ENCODE data around the gene ATN1.
"Not testable (repeated sequence)": the region's sequence is repeated elsewhere in the genome, so short reads cannot be mapped to it uniquely, and the experiment has no call there.

Gene ATN1

DNA sequence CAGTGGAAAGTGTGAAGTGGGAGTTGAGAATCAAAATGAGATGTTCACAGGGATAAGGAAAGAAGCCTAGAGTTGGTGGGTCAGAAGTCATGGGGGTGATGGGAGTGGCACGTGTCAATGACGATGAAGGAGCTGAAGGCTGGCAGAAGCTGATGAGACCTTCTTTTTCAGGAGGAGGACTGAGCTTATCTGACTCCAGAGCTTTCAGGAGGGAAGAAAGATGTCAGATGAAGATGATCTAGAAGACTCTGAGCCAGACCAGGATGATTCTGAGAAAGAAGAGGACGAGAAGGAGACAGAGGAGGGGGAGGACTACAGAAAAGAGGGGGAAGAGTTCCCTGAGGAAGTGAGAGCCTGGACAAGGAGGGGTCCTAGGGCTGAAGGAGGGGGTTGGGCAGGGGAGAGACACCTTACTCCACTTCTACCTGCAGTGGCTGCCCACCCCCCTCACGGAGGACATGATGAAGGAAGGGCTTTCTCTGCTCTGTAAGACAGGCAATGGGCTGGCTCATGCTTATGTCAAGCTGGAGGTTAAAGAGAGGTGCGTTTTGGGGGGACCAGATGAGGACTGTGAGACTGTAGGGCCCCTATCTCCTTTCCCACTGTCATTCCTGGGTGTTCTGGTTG is 22.2 kb upstream of the ATN1 start:
- DNase-seq = no peak

DNA sequence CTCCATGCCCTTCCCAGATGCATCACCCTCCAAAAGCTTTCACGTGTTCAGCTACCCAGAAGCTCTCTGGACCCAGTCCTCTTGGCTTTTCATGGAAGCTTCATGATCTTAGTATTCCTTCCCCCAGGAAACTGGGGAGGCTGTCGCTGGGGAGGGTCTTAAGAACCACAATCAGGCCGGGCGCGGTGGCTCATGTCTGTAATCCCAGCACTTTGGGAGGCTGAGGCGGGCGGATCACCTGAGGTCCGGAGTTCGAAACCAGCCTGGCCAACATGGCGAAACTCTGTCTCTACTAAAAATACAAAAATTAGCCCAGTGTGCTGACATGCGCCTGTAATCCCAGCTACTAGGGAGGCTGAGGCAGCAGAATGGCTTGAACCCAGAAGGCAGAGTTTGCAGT is 19.6 kb upstream of the ATN1 start:
- not testable (repeated sequence) for DNase-seq

DNA sequence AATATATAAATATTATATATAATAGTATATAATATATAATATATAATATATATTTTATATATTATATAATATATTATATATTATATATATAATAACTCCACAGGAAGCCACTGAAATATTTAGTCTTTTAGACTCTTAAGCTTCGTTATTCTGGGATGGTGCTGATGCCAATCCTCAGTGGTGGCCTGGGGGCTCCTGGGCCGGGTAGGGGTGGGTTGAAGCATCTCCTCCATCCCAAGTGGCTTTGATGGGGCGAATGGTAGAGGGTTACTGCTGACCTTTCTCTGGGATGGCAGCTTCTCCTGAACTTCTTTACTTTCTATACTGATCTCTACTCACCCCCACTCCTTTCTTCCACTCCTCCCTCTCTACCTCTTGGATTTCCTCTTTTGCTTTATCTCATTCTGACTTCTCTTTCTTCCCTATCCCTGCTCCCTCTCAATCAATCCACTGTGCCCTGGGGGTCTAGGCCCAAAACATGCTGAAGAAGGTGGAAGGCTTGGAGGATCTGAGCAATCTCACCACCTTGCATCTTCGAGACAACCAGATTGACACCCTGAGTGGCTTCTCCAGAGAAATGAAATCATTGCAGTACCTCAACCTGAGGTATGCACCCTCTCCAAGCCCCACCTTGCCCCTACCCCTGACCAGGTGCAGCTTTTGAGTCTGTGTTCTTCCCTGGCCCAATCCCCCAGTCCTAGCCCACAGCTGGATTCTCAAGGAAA is 18.2 kb upstream of the ATN1 start:
- no peak for DNase-seq

DNA sequence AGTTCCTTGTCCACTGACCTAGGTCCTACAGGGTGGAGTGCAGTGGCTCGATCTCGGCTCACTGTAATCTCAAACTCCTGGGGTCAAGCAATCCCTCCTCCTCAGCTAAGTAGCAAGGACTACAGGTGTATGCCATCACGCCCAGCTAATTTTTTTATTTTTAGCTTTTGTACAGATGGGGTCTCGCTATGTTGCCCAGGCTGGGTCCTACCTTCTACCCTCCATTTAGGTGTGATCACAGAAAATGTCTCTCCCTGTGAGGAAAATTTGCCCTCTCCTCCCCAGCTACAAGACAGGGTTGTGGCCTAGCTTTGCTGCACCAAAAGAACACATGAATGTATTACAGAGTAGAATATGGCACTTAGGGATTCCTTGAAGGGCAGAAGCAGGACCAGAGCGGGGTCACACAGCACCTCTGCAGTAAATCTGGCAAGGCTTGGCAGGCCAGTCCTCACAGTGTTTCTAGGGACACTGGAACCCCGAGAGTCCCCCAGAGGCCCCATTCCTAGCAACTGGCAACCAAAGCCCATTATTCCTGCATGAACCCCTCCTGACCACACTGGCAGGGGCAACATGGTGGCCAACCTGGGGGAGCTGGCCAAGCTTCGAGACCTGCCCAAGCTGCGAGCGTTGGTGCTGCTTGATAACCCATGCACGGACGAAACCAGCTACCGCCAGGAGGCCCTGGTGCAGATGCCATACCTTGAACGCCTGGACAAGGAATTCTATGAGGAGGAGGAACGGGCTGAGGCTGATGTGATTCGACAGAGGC is 15.4 kb upstream of the ATN1 start:
- DNase-seq = no peak

DNA sequence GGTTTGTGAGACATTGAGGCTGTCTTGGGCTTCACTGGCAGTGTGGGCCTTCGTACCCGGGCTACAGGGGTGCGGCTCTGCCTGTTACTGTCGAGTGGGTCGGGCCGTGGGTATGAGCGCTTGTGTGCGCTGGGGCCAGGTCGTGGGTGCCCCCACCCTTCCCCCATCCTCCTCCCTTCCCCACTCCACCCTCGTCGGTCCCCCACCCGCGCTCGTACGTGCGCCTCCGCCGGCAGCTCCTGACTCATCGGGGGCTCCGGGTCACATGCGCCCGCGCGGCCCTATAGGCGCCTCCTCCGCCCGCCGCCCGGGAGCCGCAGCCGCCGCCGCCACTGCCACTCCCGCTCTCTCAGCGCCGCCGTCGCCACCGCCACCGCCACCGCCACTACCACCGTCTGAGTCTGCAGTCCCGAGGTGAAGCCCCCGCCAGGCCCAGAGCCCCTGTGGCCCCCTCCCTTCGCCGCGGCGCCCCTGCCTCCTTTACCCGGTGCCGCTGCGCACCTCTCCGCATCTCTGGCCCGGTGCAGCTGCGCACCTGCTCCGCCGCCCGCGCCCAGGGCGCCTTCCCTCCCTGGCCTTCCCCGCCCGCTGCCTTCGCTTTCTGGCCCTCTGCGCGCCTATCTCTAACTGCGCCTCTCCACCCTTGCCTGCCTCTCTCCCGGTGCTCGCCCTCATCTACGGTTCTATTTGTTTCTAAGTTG is 13.4 kb upstream of the ATN1 start, which contains the start of gene ENO2:
TSS of gene ENO2 (plus strand) at position 335 of the 701 bp plus-strand sequence. CDS start 1,253 bp downstream, outside the sequence.
- DNase-seq = no peak

DNA sequence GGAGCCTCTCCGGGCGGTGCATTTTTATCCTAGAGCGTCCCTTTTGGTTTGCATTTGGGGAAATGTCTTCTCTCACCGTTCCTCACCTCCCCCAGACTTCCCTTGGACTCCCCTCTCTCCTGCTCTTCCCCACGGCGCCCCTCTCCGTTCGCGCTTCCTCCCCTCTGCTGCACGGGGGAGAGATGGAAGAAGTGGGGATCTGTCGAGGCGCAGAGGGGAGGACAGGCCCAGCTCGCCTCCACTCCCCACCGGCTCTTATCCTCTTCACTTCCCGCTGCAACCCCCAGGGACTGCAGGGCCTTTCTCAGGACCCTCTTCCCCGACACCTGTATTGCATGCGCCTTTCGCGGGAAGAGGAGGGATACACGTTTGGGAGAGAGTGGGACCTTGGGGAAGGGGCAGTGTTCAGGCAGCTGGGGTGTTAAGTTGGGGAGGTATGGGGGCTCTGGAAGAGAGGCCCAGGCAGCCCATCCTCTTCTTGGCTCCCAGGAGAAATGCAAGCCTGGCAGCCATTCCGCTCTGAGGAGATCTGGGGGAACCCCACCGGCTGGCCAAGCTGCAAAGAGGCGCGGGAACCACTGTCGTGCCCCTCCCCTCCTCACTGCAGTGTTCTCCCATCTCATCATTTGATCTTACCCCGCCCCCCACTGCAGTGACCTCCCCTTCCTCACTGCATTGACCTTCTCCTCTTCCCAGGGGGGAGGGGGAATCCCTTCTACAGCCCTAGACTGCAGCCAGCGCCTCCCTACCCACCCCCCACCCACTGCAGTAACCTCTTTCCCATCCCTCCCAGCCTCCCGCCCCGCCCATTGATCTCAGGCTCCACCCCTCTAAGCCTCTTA is 12.6 kb upstream of the ATN1 start:
- no peak for DNase-seq

DNA sequence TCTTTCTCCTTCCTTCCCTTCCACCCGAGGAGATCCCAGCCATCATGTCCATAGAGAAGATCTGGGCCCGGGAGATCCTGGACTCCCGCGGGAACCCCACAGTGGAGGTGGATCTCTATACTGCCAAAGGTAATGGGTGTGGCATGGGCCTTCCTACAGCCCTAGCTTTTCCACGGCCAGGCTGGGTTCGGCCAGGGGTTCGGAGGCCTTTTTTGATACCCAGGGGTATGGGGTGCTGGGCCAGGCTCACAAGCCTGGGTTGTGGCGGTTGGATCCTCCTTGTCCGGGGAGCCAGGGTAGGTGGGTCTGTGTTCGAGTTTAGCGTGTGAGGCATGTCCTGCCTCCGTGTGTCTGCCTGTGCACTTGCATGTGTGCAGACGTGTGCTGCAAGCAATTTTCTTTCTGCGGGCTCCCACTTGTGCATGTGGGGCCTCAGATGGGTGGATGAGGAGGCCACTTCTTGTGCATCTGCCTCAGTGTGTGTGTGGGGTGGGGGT is 11.9 kb upstream of the ATN1 start:
- DNase-seq = no peak

DNA sequence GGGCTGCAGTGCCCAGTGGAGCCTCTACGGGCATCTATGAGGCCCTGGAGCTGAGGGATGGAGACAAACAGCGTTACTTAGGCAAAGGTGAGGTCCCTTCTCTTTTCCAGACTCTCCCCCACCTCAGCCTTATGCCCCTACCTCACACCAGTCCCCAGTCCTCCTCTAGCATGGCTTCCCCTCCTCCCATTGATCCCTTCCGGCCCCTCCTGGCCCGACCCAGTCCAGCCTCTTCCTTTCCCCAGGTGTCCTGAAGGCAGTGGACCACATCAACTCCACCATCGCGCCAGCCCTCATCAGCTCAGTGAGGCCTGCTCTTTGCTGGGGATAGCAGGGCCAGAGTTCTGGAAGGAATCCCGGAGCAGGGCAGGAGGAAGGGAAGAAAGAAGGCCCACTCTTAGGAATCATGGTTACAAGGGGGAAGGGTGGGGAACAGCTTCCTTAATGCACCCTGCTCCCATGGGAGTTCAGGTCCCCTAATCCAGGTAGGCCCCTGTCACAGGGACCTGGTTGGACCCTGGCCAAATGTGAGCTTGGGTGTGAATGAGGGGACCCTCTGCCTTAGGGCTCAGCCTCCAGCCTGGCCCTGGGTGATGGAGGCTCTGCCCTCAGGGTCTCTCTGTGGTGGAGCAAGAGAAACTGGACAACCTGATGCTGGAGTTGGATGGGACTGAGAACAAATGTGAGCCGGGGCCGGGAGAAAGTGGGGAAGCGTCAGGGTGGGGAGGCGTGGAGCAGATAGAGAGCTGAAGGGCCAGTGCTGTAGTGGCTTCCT is 11.1 kb upstream of the ATN1 start:
- no peak for DNase-seq

DNA sequence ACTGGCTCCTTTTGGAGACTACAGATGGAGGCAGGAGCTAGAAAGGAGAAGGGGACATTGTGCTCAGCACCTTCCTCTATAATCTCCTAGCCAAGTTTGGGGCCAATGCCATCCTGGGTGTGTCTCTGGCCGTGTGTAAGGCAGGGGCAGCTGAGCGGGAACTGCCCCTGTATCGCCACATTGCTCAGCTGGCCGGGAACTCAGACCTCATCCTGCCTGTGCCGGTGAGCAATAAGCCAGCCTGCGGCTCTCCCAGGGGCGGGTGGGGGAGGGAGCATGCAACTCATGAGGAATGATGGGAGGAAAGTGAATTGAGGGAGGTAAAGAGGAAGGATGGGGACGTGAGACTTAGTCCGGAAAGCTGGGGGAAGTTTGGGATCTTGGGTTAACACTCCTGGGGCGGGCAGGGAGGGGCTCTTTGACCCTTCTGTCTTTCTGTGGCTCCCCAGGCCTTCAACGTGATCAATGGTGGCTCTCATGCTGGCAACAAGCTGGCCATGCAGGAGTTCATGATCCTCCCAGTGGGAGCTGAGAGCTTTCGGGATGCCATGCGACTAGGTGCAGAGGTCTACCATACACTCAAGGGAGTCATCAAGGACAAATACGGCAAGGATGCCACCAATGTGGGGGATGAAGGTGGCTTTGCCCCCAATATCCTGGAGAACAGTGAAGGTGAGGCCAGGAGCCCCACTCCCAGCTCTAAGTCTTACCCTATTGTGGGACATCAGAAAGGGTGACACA is 10.1 kb upstream of the ATN1 start:
- no peak for DNase-seq

DNA sequence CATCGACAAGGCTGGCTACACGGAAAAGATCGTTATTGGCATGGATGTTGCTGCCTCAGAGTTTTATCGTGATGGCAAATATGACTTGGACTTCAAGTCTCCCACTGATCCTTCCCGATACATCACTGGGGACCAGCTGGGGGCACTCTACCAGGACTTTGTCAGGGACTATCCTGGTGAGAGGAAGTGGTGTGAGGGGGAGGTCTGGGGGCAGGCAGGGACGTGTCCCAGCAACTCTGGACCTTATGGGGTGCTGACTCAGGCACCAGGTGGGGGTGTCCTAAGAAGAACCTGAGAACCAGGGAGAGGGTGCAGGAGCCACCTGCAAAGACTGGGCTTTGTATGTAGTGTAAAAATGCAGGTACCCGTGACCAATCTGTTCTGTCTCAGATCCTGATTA is 8.2 kb upstream of the ATN1 start:
- no peak for DNase-seq

DNA sequence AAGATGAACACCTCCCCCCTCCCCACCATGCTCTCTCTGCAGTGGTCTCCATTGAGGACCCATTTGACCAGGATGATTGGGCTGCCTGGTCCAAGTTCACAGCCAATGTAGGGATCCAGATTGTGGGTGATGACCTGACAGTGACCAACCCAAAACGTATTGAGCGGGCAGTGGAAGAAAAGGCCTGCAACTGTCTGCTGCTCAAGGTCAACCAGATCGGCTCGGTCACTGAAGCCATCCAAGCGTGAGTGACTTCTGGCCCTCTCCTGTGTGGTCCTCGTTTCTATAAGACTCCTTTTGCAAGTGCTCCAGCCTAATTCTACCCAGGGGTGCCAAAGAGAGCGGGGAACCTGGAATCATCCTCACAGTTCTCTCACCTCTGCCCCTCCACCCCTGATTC is 6.2 kb upstream of the ATN1 start:
- DNase-seq = no peak

DNA sequence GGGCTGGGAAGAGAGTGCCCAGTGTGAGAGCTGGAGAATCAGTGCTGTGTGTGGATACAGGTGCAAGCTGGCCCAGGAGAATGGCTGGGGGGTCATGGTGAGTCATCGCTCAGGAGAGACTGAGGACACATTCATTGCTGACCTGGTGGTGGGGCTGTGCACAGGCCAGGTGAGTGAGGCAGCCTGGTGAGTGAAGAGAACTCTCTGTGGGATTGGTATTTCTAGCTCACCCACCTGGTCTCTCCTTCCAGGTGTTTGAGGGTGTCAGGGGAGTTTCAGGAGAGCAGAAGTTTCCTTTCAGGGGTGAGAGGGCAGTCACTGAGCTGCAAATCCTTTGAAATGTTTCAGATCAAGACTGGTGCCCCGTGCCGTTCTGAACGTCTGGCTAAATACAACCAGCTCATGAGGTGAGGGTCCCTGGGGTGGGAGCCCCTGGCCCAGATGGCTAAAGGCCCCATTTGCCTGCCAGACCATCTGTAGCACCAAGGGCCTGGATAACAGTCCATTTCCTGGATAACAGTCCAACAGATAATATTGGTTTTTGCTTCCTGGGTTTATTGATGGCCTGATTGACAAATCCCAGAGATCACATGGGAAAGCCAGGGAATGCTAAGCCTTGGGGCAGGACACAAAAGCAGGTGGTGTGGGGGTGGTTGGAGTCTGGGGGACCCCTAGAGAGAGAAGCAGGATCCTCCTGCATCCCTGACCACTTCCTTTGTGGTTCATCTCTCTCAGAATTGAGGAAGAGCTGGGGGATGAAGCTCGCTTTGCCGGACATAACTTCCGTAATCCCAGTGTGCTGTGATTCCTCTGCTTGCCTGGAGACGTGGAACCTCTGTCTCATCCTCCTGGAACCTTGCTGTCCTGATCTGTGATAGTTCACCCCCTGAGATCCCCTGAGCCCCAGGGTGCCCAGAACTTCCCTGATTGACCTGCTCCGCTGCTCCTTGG is 5.5 kb upstream of the ATN1 start:
- no peak for DNase-seq

DNA sequence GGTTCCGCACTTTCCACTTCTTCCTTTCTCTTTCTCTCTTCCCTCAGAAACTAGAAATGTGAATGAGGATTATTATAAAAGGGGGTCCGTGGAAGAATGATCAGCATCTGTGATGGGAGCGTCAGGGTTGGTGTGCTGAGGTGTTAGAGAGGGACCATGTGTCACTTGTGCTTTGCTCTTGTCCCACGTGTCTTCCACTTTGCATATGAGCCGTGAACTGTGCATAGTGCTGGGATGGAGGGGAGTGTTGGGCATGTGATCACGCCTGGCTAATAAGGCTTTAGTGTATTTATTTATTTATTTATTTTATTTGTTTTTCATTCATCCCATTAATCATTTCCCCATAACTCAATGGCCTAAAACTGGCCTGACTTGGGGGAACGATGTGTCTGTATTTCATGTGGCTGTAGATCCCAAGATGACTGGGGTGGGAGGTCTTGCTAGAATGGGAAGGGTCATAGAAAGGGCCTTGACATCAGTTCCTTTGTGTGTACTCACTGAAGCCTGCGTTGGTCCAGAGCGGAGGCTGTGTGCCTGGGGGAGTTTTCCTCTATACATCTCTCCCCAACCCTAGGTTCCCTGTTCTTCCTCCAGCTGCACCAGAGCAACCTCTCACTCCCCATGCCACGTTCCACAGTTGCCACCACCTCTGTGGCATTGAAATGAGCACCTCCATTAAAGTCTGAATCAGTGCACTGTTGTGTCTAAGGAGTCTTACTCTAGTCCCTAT is 4.6 kb upstream of the ATN1 start:
- no peak for DNase-seq

DNA sequence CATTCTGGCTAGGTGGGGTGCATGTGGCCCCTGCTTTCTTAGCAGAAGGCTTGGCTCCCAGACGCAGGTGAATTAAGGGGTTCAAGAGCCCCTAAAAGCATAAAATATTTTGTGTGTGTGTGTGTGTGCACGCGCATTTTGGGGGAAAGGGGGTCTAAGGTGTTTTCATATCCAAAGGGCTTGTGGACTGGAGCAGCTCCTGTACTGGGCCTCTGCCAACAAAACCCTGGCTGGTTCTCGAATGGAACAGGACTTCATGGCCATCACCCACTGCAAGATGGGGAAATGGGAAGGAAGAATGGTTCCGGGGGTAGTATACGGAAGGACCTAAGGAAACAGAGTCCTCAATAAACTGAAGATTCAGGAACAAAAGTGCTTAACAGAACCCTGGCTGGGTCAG is 3.9 kb upstream of the ATN1 start:
- DNase-seq = no peak

DNA sequence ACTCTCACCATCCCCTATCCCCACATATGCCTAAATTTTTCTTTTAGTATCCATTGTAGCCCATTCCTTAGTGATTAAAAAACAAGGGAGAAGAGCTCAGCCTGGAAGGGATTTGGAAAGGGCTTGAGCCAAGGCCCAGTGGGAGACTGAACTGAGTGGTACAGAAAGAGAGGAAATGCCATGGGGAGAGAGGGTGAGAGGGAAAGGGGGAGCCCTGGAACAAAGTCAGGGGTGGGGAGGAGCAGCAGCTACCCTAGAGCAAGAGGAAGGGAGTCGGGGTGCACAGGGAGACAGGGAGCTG is 2.6 kb upstream of the ATN1 start:
- no peak for DNase-seq

DNA sequence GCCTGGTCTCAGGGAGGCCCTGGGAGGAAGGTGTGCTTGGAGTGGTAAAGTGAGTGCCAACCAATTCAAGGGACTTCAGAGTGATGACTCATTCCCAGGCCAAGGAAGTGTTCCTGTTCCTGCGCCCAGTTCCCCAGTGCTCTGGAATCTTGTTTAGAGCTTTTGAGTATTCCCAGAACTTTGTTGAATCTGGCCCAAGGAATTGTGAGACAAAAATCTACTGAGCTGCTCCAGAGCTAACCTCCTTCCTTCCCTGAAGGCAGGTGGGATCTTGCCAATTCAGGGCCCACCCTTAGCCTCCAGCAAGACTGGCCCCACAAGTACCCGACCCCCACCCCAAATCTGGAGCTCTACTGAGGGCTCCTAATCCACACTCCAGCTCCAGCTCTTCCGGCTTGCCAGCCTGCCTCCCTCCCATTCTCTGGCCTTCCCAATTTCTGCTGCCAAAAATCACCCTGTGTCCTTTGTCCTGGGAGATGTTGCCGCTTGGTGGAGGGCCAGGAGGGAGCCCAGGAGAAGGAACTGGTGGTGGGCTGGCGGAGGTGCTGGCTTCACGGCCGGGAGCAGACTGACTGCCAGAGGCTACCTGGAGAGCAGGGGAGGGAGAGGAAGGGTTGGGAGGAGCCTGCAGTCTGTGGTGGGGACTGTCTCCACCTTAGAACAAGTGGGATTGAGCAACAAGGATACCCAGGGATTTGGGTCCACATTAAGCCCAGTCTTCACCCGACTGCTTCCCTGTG is 2.0 kb upstream of the ATN1 start:
- DNase-seq = no peak

DNA sequence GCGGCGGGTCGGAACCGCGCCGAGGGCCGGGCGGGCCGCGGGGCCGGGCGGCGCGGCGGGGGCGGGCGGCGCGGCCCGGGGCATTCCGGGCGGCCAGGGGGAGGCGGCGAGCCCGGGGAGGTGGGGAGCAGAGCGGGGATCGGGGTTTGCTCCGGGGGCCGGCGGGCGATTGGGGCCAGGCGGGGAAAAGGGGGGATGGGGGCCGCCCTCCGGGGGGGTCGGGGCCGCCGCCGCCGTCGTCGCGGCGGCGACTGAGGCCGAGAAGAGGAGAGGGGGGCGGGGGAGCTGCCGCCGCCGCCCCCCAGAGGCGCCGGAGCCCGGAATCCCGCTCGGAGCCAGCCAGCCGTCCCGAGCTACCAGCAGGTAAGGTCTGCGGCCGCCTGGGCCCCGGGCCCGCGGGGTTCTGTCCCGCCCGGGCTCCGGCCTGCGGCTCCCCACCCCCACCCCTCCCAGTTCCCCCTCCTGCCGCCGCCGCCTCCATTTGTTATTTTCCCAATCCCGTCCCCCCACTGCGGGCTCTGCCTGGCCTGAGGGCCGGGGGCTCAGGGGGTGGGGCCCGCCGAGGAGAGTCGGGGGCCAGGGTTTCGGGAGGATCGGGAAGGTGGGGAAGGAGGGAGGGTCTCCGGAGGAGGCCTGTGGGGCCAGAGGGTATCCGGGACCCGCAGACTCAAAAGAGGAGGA is 403 bp downstream of the ATN1 start:
- no peak for DNase-seq
